Measurements from ENCODE around the gene ANKRD66. TPM values are rescaled to one million over a fixed set of nuclear protein-coding genes. Genes with fewer than 3 reads are reported as not detected.

ANKRD66 gene
- total and polyA plus RNA-seq, 4 donors: not detected

GRCh38 chr6:46704562-46704961, 42.2 kb upstream of the ANKRD66 start:
- no peak for DNase-seq (ENCODE audit: low spot score)
- TF ChIP-seq YY1 (IDR thresholded peaks at IDR 0.05) (no peak), RAD21 (IDR thresholded peaks at IDR 0.05) (peak; percentile 60 to 63), REST (IDR thresholded peaks at IDR 0.05) (no peak), FOXA2 (IDR thresholded peaks at IDR 0.05) (no peak), RXRA (IDR thresholded peaks at IDR 0.05) (no peak), ZBTB33 (IDR thresholded peaks at IDR 0.05) (no peak), ATF3 (IDR thresholded peaks at IDR 0.05) (no peak), CTCF (IDR thresholded peaks at IDR 0.05; ENCODE audit: low read depth, low read length, missing input control) (peak; percentile 20), JUND (IDR thresholded peaks at IDR 0.05) (no peak), EGR1 (IDR thresholded peaks at IDR 0.05; ENCODE audit: low read depth in 2 of 2) (no peak), TAF1 (conservative IDR thresholded peaks at IDR 0.05) (no peak), MAX (IDR thresholded peaks at IDR 0.05) (no peak)
- Histone ChIP-seq H3K9me3 (ENCODE audit: control insufficient read depth in 4 of 4, low read length in 3 of 4) (no peaks in the 10 kb centered on the region), H3K27ac (ENCODE audit: low read depth in 1 of 2, low read length in 2 of 2) (no peak overlapping the region), H3K4me3 (ENCODE audit: low read depth in 1 of 3, low read length in 3 of 3) (no peak overlapping the region), H3K9ac (ENCODE audit: low read depth in 1 of 2, low read length in 2 of 2) (no peak overlapping the region), H3K27me3 (ENCODE audit: control insufficient read depth in 4 of 4, insufficient read depth in 4 of 4, low read length in 3 of 4) (no peaks in the 10 kb centered on the region), H3K36me3 (ENCODE audit: control insufficient read depth in 4 of 4, insufficient read depth in 3 of 4, low read depth in 1 of 4, low read length in 3 of 4) (peaks cover 0 to 2% (median 0%) of the 10 kb centered on the region in 4 donors), H3K4me1 (ENCODE audit: control insufficient read depth in 4 of 4, insufficient read depth in 4 of 4, low read length in 3 of 4) (no peaks in the 10 kb centered on the region)
- 9% methylated on average over 3 of the region's 3 CpGs for WGBS

GRCh38 chr6:46706464-46706863, 40.3 kb upstream of the ANKRD66 start:
- no peak overlapping the region for H3K9ac ChIP-seq (ENCODE audit: low read depth in 1 of 2, low read length in 2 of 2)
- no peaks in the 10 kb centered on the region for H3K4me1 ChIP-seq (ENCODE audit: control insufficient read depth in 4 of 4, insufficient read depth in 4 of 4, low read length in 3 of 4)
- DNase-seq (ENCODE audit: low spot score): no peak
- 90% methylated on average over 2 of the region's 2 CpGs for WGBS
- no peaks in the 10 kb centered on the region for H3K9me3 ChIP-seq (ENCODE audit: control insufficient read depth in 4 of 4, low read length in 3 of 4)
- H3K27me3 ChIP-seq (ENCODE audit: control insufficient read depth in 4 of 4, insufficient read depth in 4 of 4, low read length in 3 of 4): no peaks in the 10 kb centered on the region
- H3K27ac ChIP-seq (ENCODE audit: low read depth in 1 of 2, low read length in 2 of 2): no peak overlapping the region
- H3K4me3 ChIP-seq (ENCODE audit: low read depth in 1 of 3, low read length in 3 of 3): no peak overlapping the region
- H3K36me3 ChIP-seq (ENCODE audit: control insufficient read depth in 4 of 4, insufficient read depth in 3 of 4, low read depth in 1 of 4, low read length in 3 of 4): peaks cover 0 to 2% (median 0%) of the 10 kb centered on the region in 4 donors
- TF ChIP-seq SP1 (IDR thresholded peaks at IDR 0.05): no peak
- TF ChIP-seq FOXA1 (IDR thresholded peaks at IDR 0.05): no peak
- no peak for TF ChIP-seq RAD21 (IDR thresholded peaks at IDR 0.05)
- TF ChIP-seq YY1 (IDR thresholded peaks at IDR 0.05): no peak
- TF ChIP-seq REST (IDR thresholded peaks at IDR 0.05): no peak
- no peak for TF ChIP-seq HNF4G (IDR thresholded peaks at IDR 0.05)
- TF ChIP-seq MAX (IDR thresholded peaks at IDR 0.05): no peak
- TF ChIP-seq TAF1 (conservative IDR thresholded peaks at IDR 0.05): no peak
- TF ChIP-seq EGR1 (IDR thresholded peaks at IDR 0.05; ENCODE audit: low read depth in 2 of 2): no peak
- no peak for TF ChIP-seq ATF3 (IDR thresholded peaks at IDR 0.05)
- no peak for TF ChIP-seq HNF4A (conservative IDR thresholded peaks at IDR 0.05)
- TF ChIP-seq RXRA (IDR thresholded peaks at IDR 0.05): no peak
- TF ChIP-seq NR2F2 (IDR thresholded peaks at IDR 0.05): no peak
- no peak for TF ChIP-seq FOXA2 (IDR thresholded peaks at IDR 0.05)
- TF ChIP-seq GABPA (IDR thresholded peaks at IDR 0.05 in 1 of 2, conservative IDR thresholded peaks at IDR 0.05 in 1 of 2): no peak
